Brain microvascular endothelial cell (primary cell): ENCODE data around the gene MYBPC2.
"Not testable (repeated sequence)": the region's sequence is repeated elsewhere in the genome, so short reads cannot be mapped to it uniquely, and the experiment has no call there.

Experiments
- DNase-seq: peaks from one replicate; pipeline ENCODE4 v3.0.0-alpha.2; 2020
- H3K27ac ChIP-seq: fragments of 250-450 bp; sonication (Bioruptor Pico); 2 replicates; pipeline ENCODE4 v1.5.1; 2020; ENCODE audit warnings: mild to moderate bottlenecking, moderate library complexity
- H3K27me3 ChIP-seq: fragments of 250-450 bp; sonication (Bioruptor Pico); replicated peaks from 2 replicates; pipeline ENCODE4 v1.5.1; 2020; ENCODE audit warnings: mild to moderate bottlenecking
- H3K36me3 ChIP-seq: fragments of 250-450 bp; sonication (Bioruptor Pico); replicated peaks from 2 replicates; pipeline ENCODE4 v1.5.1; 2020; ENCODE audit warnings: mild to moderate bottlenecking
- H3K4me3 ChIP-seq: 2 replicates; pipeline ENCODE4 v1.5.1; 2011; ENCODE audit warnings: low read depth, mild to moderate bottlenecking, control low read depth, low read length, moderate library complexity
- in situ Hi-C: cut with HindIII; loops from 2 replicates; pipeline ENCODE4 v1.10.0; 2017; ENCODE audit warnings: low sequenced_read_pairs, low pct_ligation_motif_present
- TF ChIP-seq, protein P1 (sequence below): IDR thresholded peaks from 2 replicates; pipeline ENCODE4 v1.5.1; 2011; ENCODE audit warnings: low read depth, mild to moderate bottlenecking, moderate library complexity, low read length, control low read depth, inconsistent platforms; ENCODE audit errors: missing control alignments

Gene MYBPC2

DNA sequence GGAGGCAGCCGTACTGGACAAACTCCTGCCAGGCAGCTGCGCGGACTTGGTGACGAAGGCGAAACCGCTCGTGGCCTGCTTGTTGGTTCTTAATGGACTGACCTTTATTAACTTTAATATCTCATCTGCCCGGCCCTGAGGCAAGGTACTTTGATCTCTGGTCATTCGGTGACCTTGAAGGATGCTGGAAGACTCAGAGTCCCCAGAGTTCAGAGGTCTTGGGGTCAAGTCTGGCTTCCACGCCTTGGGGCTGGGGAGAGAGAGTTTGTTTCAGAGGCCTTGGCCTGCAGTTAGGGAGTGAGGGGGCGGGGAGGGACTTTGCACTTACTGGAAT is 34.0 kb downstream of the MYBPC2 start:
- DNase-seq, result no peak
- Histone ChIP-seq H3K36me3 (no peaks in the 10 kb centered on the region), H3K4me3 (no peak overlapping the region), H3K27ac (no peak overlapping the region), H3K27me3 (no peaks in the 10 kb centered on the region)
- TF ChIP-seq, protein P1, sequence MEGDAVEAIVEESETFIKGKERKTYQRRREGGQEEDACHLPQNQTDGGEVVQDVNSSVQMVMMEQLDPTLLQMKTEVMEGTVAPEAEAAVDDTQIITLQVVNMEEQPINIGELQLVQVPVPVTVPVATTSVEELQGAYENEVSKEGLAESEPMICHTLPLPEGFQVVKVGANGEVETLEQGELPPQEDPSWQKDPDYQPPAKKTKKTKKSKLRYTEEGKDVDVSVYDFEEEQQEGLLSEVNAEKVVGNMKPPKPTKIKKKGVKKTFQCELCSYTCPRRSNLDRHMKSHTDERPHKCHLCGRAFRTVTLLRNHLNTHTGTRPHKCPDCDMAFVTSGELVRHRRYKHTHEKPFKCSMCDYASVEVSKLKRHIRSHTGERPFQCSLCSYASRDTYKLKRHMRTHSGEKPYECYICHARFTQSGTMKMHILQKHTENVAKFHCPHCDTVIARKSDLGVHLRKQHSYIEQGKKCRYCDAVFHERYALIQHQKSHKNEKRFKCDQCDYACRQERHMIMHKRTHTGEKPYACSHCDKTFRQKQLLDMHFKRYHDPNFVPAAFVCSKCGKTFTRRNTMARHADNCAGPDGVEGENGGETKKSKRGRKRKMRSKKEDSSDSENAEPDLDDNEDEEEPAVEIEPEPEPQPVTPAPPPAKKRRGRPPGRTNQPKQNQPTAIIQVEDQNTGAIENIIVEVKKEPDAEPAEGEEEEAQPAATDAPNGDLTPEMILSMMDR, result no peak
- in situ Hi-C loops, result no loop called here

- in situ Hi-C loops, result no loop called here
- Histone ChIP-seq H3K36me3 (no peaks in the 10 kb centered on the region), H3K27me3 (no peaks in the 10 kb centered on the region), H3K27ac (no peak overlapping the region), H3K4me3 (no peak overlapping the region)
- no peak for DNase-seq
- TF ChIP-seq, protein P1, result no peak
Observed at GRCh38 chr19:50467566-50467965, 34.9 kb downstream of the MYBPC2 start.

GRCh38 chr19:50468818-50469217 is 36.1 kb downstream of the MYBPC2 start:
- TF ChIP-seq, protein P1, result no peak
- no peak overlapping the region for H3K4me3 ChIP-seq
- no peaks in the 10 kb centered on the region for H3K36me3 ChIP-seq
- in situ Hi-C loops, result no loop called here
- H3K27me3 ChIP-seq, result no peaks in the 10 kb centered on the region
- DNase-seq, result no peak
- H3K27ac ChIP-seq, result no peak overlapping the region

- H3K27ac ChIP-seq, in situ Hi-C loops, DNase-seq, H3K4me3 ChIP-seq, H3K36me3 ChIP-seq, H3K27me3 ChIP-seq: not testable (repeated sequence)
Observed at GRCh38 chr19:50473336-50473735, 40.6 kb downstream of the MYBPC2 start.

GRCh38 chr19:50475101-50475568 is 42.4 kb downstream of the MYBPC2 start:
- peaks cover 7% of the 10 kb centered on the region for H3K36me3 ChIP-seq
- H3K4me3 ChIP-seq, result no peak overlapping the region
- no peak for DNase-seq
- TF ChIP-seq, protein P1, result no peak
- in situ Hi-C loops, result no loop called here
- no peaks in the 10 kb centered on the region for H3K27me3 ChIP-seq
- H3K27ac ChIP-seq, result no peak overlapping the region

GRCh38 chr19:50475736-50476223 is 43.1 kb downstream of the MYBPC2 start:
- H3K27me3 ChIP-seq, result no peaks in the 10 kb centered on the region
- in situ Hi-C loops, result no loop called here
- TF ChIP-seq, protein P1, result no peak
- H3K4me3 ChIP-seq, result peak overlapping the region; percentile 87
- peaks cover 7% of the 10 kb centered on the region for H3K36me3 ChIP-seq
- H3K27ac ChIP-seq, result no peak overlapping the region
- no peak for DNase-seq
